Epithelial cell of proximal tubule (primary cell): Measurements from ENCODE around the gene CLNK. TPM values are rescaled to one million over a fixed set of nuclear protein-coding genes. Genes with fewer than 3 reads are reported as not detected.

Experiments
- DNase-seq: peaks from one replicate; pipeline ENCODE4 v3.0.0-alpha.2; 2011; ENCODE audit warnings: low read depth
- H3K4me3 ChIP-seq: 2 replicates; pipeline ENCODE4 v1.5.1; 2011; ENCODE audit warnings: low read depth, mild to moderate bottlenecking, low read length
- CTCF ChIP-seq: conservative IDR thresholded peaks from 2 replicates; pipeline ENCODE4 v1.5.1; 2012; ENCODE audit warnings: low read depth, mild to moderate bottlenecking, low read length
- total RNA-seq: library from RNA; depleted of rRNA; stranded (reverse); fragments of >200 nt; gene quantifications from 2 replicates; pipeline ENCODE4 v1.2.3, GENCODE V29; 2015

CLNK gene
- total RNA-seq, 1 donor from 2014 or later = not detected

DNA sequence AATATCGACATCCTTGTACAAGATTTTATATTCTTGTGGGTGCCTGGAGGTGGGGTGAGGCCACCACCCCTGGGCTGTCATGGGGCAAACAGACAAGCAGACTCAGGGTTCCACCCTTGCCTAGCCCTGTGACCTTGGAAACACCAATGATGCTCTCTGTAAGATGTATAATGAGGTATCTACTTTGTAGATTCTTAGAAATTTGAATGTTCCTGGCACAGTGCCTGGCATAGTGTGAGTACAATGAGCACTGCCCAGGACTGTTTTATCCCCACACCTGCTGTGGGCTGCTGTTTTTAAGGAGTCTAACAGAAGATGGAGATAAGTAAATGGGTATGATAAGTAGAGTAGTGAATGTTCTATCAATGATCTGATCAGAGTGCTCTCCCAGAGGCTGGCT, 230.4 kb downstream of the CLNK start:
- no peak for TF ChIP-seq CTCF
- H3K4me3 ChIP-seq = no peak overlapping the region
- no peak for DNase-seq

- DNase-seq = no peak
- no peak for TF ChIP-seq CTCF
- H3K4me3 ChIP-seq = no peak overlapping the region
Measured at GRCh38 chr4:10448991-10449390, 235.6 kb downstream of the CLNK start.

DNA sequence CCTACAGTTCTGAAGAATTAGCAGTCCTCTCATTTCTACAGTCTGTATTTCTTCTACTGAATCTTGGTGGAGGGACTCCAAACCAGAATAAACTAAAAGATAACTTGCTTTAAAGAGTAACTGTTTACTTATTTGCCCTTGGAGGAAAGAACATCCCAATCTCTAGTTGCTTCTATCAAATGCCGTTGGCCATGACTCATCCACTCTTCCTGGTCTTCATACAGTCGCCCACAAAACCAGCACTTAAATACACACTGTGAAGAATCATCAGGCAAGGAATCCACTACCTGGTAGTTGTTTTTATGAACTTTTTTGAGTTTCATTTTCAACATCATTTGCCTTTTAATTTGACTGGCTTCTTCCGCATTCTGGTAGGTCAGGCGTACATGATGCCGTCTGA, 241.6 kb downstream of the CLNK start:
- no peak for TF ChIP-seq CTCF
- DNase-seq = no peak
- H3K4me3 ChIP-seq = no peak overlapping the region

DNA sequence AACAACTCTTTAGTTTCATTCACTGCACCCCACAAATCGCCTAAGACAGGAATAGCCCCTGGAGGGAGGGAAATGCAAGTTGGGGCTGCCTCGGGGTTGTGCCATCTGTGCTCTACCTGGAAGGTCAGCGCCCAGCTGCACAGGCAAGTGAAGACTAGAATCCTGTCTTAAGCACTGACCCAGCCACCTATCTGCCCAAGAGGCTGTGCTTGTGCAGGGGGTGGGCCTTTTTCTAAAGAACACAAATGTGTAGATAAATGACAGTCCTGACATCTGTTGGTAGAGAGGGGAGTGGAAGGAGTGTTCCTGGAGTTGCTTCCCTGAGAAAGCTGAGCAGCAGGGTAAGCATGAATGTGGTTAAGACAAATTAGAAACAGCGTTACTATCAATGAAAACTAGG, 243.1 kb downstream of the CLNK start:
- H3K4me3 ChIP-seq = no peak overlapping the region
- DNase-seq = no peak
- TF ChIP-seq CTCF = no peak

DNA sequence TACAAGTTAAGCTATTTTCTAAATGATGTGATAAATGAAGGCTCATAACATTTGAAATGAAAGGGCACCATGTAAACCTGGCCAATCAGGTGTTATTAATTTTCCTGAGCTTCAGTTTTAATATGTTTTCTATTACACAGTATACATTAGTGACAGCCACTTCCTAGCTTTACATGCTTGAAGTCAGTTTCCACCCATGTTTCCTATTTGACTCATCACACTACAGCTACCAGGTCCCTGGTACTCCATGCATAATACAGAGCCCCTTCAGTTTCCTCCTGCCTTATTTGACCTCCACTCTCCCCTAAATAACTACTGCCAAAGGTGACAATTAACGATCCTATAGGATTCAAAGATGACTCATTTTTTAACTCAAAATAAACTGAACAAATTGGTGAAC, 245.6 kb downstream of the CLNK start:
- DNase-seq = no peak
- H3K4me3 ChIP-seq = no peak overlapping the region
- no peak for TF ChIP-seq CTCF

- H3K4me3 ChIP-seq = no peak overlapping the region
- no peak for DNase-seq
- no peak for TF ChIP-seq CTCF
Measured at GRCh38 chr4:10437735-10438134, 246.8 kb downstream of the CLNK start.

Other genes starting within 250 kb of the CLNK start
- gene ZNF518B, start 227.3 kb downstream of the CLNK start, total RNA-seq = 12.7 and 18.6 TPM in 2 replicates